Common myeloid progenitor, CD34-positive (primary cell): ENCODE data around the gene OLFM3.

Source experiments
- CTCF ChIA-PET: fragments of 350-600 bp; sonication (Branson Sonifier 250); formaldehyde crosslinking; loops from one replicate; lab custom pipeline; 2021; ENCODE audit warnings: antibody characterized with exemption; lab: Charles Lee
- POLR2A ChIA-PET: fragments of 350-600 bp; sonication (Branson Sonifier 250); formaldehyde crosslinking; loops from one replicate; lab custom pipeline; 2021; ENCODE audit warnings: antibody characterized with exemption; lab: Charles Lee
- DNase-seq, 3 donors: peaks; one replicate each; pipeline versions ENCODE4 v3.0.0 to v3.0.0-alpha.2; 2013
- H3K27ac ChIP-seq, 2 experiments: 1 replicate in 1 of 2; 2 replicates in 1 of 2; pipeline ENCODE4 v1.7.0; 2013; ENCODE audit warnings: inconsistent platforms in 2 of 2, low read length in 2 of 2, mild to moderate bottlenecking in 2 of 2, low read depth in 1 of 2, moderate library complexity in 1 of 2; ENCODE audit not compliant: severe bottlenecking in 2 of 2, insufficient read depth in 1 of 2, poor library complexity in 1 of 2
- H3K27me3 ChIP-seq, 5 experiments: replicated peaks in 2 of 5; 1 replicate in 3 of 5; 2 replicates in 2 of 5; pipeline versions ENCODE4 v1.6.1 to v1.7.0; 2013; ENCODE audit warnings: low read length in 4 of 5, mild to moderate bottlenecking in 2 of 5, moderate library complexity in 2 of 5, inconsistent platforms in 1 of 5; ENCODE audit not compliant: insufficient read depth in 5 of 5, control insufficient read depth in 4 of 5
- H3K36me3 ChIP-seq, 4 experiments: 1 replicate in 2 of 4; 2 replicates in 2 of 4; pipeline versions ENCODE4 v1.6.1 to v1.7.0; 2013; ENCODE audit warnings: low read length in 3 of 4, control low read depth in 1 of 4, mild to moderate bottlenecking in 1 of 4; ENCODE audit not compliant: control insufficient read depth in 4 of 4, insufficient read depth in 4 of 4
- H3K4me1 ChIP-seq, 4 experiments: 1 replicate in 3 of 4; 2 replicates in 1 of 4; pipeline versions ENCODE4 v1.6.1 to v1.7.1; 2013; ENCODE audit warnings: low read length in 3 of 4, mild to moderate bottlenecking in 3 of 4, control low read depth in 1 of 4, inconsistent platforms in 1 of 4, moderate library complexity in 1 of 4; ENCODE audit not compliant: control insufficient read depth in 4 of 4, insufficient read depth in 4 of 4; ENCODE audit errors: control extremely low read depth in 1 of 4
- H3K4me3 ChIP-seq, 7 experiments: 1 replicate in 4 of 7; 2 replicates in 3 of 7; pipeline versions ENCODE4 v1.5.1 to v1.7.0; 2013; ENCODE audit warnings: mild to moderate bottlenecking in 7 of 7, low read length in 6 of 7, moderate library complexity in 6 of 7, inconsistent platforms in 2 of 7, low read depth in 2 of 7, control low read depth in 1 of 7; ENCODE audit not compliant: insufficient read depth in 4 of 7, control insufficient read depth in 1 of 7; ENCODE audit errors: extremely low read depth in 1 of 7
- H3K9me3 ChIP-seq, 5 experiments: 1 replicate in 4 of 5; 2 replicates in 1 of 5; pipeline versions ENCODE4 v1.6.1 to v1.7.1; 2013; ENCODE audit warnings: low read length in 4 of 5, mild to moderate bottlenecking in 2 of 5, inconsistent platforms in 1 of 5, low read depth in 1 of 5, moderate library complexity in 1 of 5; ENCODE audit not compliant: control insufficient read depth in 4 of 5, insufficient read depth in 2 of 5; ENCODE audit errors: control extremely low read depth in 1 of 5
- WGBS: methylation state at CpG from one replicate; pipeline ENCODE4 v1.1.5; 2013; ENCODE audit not compliant: insufficient coverage; 5-methylcytosine and 5-hydroxymethylcytosine counted together

OLFM3 gene

GRCh38 chr1:101924700-101925099 is 72.0 kb downstream of the OLFM3 start:
- POLR2A ChIA-PET, result no interaction called here

GRCh38 chr1:101920577-101920976 is 76.1 kb downstream of the OLFM3 start:
- H3K4me1 ChIP-seq, result no peaks in the 10 kb centered on the region
- H3K27ac ChIP-seq, result no peak overlapping the region
- POLR2A ChIA-PET, result no interaction called here
- WGBS, result no CpG with 5 or more reads among the region's 1 CpG
- no peaks in the 10 kb centered on the region for H3K36me3 ChIP-seq
- DNase-seq, result no peak
- no peaks in the 10 kb centered on the region for H3K27me3 ChIP-seq
- H3K4me3 ChIP-seq, result no peak overlapping the region
- no peaks in the 10 kb centered on the region for H3K9me3 ChIP-seq
- CTCF ChIA-PET, result no interaction called here

More at GRCh38 chr1:101924700-101925099, 72.0 kb downstream of the OLFM3 start:
- Histone ChIP-seq H3K27me3 (no peaks in the 10 kb centered on the region), H3K4me3 (no peak overlapping the region), H3K36me3 (no peaks in the 10 kb centered on the region), H3K4me1 (no peaks in the 10 kb centered on the region), H3K9me3 (no peaks in the 10 kb centered on the region), H3K27ac (no peak overlapping the region)
- DNase-seq, result no peak
- CTCF ChIA-PET, result no interaction called here

GRCh38 chr1:101918277-101918676 is 78.4 kb downstream of the OLFM3 start:
- peaks cover 0 to 2% (median 0%) of the 10 kb centered on the region in 5 experiments for H3K27me3 ChIP-seq
- WGBS, result 60% methylated on average over 1 of the region's 1 CpG
- H3K9me3 ChIP-seq, result no peaks in the 10 kb centered on the region
- no peak overlapping the region for H3K27ac ChIP-seq
- DNase-seq, result no peak
- H3K4me1 ChIP-seq, result no peaks in the 10 kb centered on the region
- H3K36me3 ChIP-seq, result no peaks in the 10 kb centered on the region
- ChIA-PET CTCF (no interaction called here), POLR2A (no interaction called here)
- no peak overlapping the region for H3K4me3 ChIP-seq

GRCh38 chr1:101915597-101915996 is 81.1 kb downstream of the OLFM3 start:
- POLR2A ChIA-PET, result no interaction called here
- Histone ChIP-seq H3K36me3 (no peaks in the 10 kb centered on the region), H3K27ac (no peak overlapping the region), H3K9me3 (no peaks in the 10 kb centered on the region), H3K4me3 (no peak overlapping the region), H3K27me3 (peaks cover 0 to 2% (median 0%) of the 10 kb centered on the region in 5 experiments), H3K4me1 (no peaks in the 10 kb centered on the region)
- no CpG with 5 or more reads among the region's 5 CpGs for WGBS
- DNase-seq, result no peak
- CTCF ChIA-PET, result no interaction called here

- Histone ChIP-seq H3K27ac (no peak overlapping the region), H3K36me3 (no peaks in the 10 kb centered on the region), H3K4me3 (no peak overlapping the region), H3K27me3 (peaks cover 0 to 2% (median 0%) of the 10 kb centered on the region in 5 experiments), H3K4me1 (no peaks in the 10 kb centered on the region), H3K9me3 (no peaks in the 10 kb centered on the region)
- no CpG with 5 or more reads among the region's 4 CpGs for WGBS
- DNase-seq, result no peak
- POLR2A ChIA-PET, result no interaction called here
- CTCF ChIA-PET, result no interaction called here
These were observed 82.1 kb downstream of the OLFM3 start for GRCh38 chr1:101914473-101915242.

GRCh38 chr1:101911894-101912293 is 84.8 kb downstream of the OLFM3 start:
- 100% methylated on average over 2 of the region's 5 CpGs for WGBS
- Histone ChIP-seq H3K27me3 (peaks cover 0 to 2% (median 0%) of the 10 kb centered on the region in 5 experiments), H3K9me3 (no peaks in the 10 kb centered on the region), H3K27ac (no peak overlapping the region), H3K36me3 (no peaks in the 10 kb centered on the region), H3K4me1 (no peaks in the 10 kb centered on the region), H3K4me3 (no peak overlapping the region)
- no peak for DNase-seq
- ChIA-PET CTCF (interaction anchor here (1.2 kb wide), 1 partner anchor 18 kb away, joined by 3 read pairs; no protein-coding TSS in a partner anchor), POLR2A (no interaction called here)

- H3K27ac ChIP-seq, result no peak overlapping the region
- no peaks in the 10 kb centered on the region for H3K9me3 ChIP-seq
- H3K27me3 ChIP-seq, result no peaks in the 10 kb centered on the region
- ChIA-PET CTCF (no interaction called here), POLR2A (no interaction called here)
- H3K4me1 ChIP-seq, result no peaks in the 10 kb centered on the region
- H3K4me3 ChIP-seq, result no peak overlapping the region
- no peak for DNase-seq
- no peaks in the 10 kb centered on the region for H3K36me3 ChIP-seq
These were observed 87.7 kb downstream of the OLFM3 start for GRCh38 chr1:101908980-101909379.
